GM12891 (cell line): ENCODE results near the gene TRIM8.

Source experiments
- PAX5 ChIP-seq: IDR thresholded peaks from 2 replicates; pipeline ENCODE4 v1.6.1; 2011; ENCODE audit warnings: low read length, moderate library complexity, mild to moderate bottlenecking; ENCODE audit not compliant: insufficient read depth, severe bottlenecking
- POLR2A ChIP-seq: IDR thresholded peaks from 2 replicates; pipeline ENCODE4 v1.6.1; 2011; ENCODE audit warnings: low read depth, low read length, control low read depth
- POLR2AphosphoS5 ChIP-seq: IDR thresholded peaks from 2 replicates; pipeline ENCODE4 v1.6.1; 2011; ENCODE audit warnings: low read depth, low read length, control low read depth
- POU2F2 ChIP-seq: IDR thresholded peaks from 2 replicates; pipeline ENCODE4 v1.6.1; 2011; ENCODE audit warnings: low read depth, mild to moderate bottlenecking, control low read depth, low read length, moderate library complexity
- SPI1 ChIP-seq: IDR thresholded peaks from 2 replicates; pipeline ENCODE4 v1.6.1; 2011; ENCODE audit warnings: low read depth, low read length, control low read depth
- TAF1 ChIP-seq: IDR thresholded peaks from 2 replicates; pipeline ENCODE4 v1.6.1; 2011; ENCODE audit warnings: low read depth, low read length, control low read depth

DNA sequence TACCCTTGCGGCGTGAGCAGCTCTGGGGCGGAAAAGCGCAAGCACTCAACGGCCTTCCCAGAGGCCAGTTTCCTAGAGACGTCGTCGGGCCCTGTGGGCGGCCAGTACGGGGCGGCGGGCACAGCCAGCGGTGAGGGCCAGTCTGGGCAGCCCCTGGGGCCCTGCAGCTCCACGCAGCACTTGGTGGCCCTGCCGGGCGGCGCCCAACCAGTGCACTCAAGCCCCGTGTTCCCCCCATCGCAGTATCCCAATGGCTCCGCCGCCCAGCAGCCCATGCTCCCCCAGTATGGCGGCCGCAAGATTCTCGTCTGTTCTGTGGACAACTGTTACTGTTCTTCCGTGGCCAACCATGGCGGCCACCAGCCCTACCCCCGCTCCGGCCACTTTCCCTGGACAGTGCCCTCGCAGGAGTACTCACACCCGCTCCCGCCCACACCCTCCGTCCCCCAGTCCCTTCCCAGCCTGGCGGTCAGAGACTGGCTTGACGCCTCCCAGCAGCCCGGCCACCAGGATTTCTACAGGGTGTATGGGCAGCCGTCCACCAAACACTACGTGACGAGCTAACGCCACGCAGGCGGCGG is 12.6 kb downstream of the TRIM8 start:
- TF ChIP-seq POLR2A (no peak), POLR2AphosphoS5 (no peak), SPI1 (no peak), TAF1 (no peak), PAX5 (no peak), POU2F2 (no peak)
